GM18498 (cell line): ENCODE results near the gene FTO.

Experiments
- ATAC-seq: cut with Tn5 transposase; IDR thresholded peaks from one replicate; pipeline ENCODE4 v1.9.1; 2021; ENCODE audit warnings: mild to moderate bottlenecking, moderate library complexity; ENCODE audit not compliant: unreplicated experiment

The FTO gene

GRCh38 chr16:53955221-53955875, 251.4 kb downstream of the FTO start:
- no peak for ATAC-seq

GRCh38 chr16:53958341-53958880, 254.5 kb downstream of the FTO start:
- ATAC-seq: no peak

DNA sequence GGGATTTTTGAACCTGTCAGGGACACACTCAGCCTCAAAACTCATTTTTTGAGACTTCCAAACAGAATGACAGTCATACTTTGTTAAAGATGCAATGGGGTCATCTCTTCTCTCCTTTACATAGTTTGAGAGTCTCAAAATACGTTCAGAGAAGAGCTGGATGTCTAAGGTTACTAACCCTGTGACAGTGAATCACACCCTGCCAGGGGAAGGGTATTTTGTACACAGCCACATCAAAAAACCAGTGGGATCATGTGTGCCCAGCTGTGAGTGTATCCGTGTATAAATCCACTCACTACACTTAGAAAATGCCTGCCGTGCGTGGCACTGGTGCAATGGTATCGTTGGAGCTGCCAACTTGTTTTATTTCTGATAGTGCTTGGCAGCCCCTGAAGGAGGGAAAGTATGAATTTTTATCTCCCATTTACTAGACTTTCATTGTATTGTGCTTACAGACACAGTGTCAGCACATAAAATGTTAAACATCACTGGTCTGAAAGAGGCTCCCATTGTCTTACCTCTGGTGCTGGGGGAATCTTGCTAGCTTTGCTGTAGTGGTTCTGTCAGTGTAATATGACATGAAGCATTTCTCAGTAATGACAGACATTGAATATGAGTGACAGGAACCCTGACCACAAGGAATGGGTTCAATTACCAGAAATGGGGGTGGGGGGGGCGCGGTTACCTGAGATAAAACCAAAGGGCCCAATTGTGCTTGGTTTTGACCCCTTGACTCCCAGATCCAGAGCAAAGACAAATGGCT, 256.3 kb downstream of the FTO start:
- ATAC-seq: no peak

- no peak for ATAC-seq
Measured at GRCh38 chr16:53960954-53961616, 257.1 kb downstream of the FTO start.

DNA sequence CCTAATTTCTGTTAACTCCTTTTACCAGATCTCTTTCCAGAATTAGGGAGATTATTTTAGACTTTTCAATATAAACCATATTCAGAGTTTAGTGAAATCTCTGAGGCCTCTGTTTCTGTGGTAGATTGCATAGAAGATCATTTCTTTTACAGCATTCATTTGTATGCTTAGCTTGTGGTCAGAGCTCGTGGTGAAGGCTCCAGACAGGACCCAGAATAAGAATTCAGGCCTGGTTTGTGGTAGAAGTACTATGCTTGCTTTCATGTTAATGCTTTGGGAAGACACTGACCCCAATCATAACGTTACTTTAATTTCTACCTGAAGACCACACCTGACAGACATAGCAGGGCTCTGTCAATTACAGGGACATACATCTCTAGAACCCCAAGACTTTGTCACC, 258.1 kb downstream of the FTO start:
- no peak for ATAC-seq

- ATAC-seq: no peak
Measured at GRCh38 chr16:53964145-53964790, 260.3 kb downstream of the FTO start.

GRCh38 chr16:53966821-53967571, 263.0 kb downstream of the FTO start:
- no peak for ATAC-seq

DNA sequence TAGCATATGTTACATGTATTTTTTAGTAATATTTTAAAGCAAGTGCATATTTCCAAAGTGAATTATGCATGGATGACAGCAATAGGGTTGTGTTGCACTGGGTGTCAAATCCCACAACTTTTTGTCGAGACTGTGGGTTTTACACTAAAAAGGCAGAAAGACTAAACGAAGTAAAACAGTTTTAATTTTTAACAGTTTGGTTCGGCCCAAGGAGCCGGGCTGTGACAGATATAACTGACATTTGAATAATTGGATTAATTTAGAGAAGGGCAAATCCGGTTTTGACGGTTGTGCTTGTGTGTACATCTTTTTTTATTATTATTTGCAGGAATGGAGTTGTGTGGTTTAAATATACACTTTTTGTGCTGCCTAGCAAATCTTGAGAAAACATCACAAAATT, 263.6 kb downstream of the FTO start:
- no peak for ATAC-seq

DNA sequence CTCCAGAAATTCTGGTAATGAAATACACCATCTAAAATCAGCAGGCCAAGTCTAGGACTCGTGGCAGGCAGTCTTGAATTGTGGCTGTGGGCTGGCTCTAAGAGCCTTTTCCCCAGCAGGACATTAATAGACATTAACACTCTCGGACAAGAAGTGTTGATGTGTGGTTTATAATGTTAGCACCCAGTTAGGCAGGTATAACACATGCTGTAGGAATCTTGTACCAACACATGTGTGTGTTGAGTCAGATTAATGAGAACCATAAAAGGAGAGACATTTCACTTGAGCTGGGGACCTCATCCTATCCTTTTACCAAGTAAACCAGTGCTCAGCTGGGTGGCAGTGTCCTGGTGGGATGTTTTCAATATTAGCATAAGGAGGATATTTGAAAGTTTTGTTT, 264.5 kb downstream of the FTO start:
- ATAC-seq: no peak

GRCh38 chr16:53968896-53969295, 264.9 kb downstream of the FTO start:
- no peak for ATAC-seq

GRCh38 chr16:53971616-53972015, 267.7 kb downstream of the FTO start:
- ATAC-seq: no peak

DNA sequence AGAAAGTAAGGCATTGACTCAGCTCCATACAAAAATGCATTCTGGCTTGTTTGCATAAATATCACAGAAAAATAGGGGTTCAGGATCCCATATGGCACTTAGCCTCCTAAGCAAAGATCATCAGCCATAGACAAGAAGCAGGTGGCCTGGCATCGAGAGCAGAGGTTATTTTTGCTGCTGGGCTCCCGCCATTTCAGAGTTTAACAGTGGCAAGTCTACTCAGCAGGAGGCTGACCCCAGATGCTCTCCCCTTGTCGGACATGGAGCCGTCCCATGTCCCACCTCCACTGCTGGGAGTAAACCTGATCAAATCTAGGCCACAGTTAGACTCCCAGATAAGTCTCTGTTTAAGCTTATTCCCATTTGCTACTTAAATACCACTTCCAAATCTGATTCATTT, 269.1 kb downstream of the FTO start:
- no peak for ATAC-seq

DNA sequence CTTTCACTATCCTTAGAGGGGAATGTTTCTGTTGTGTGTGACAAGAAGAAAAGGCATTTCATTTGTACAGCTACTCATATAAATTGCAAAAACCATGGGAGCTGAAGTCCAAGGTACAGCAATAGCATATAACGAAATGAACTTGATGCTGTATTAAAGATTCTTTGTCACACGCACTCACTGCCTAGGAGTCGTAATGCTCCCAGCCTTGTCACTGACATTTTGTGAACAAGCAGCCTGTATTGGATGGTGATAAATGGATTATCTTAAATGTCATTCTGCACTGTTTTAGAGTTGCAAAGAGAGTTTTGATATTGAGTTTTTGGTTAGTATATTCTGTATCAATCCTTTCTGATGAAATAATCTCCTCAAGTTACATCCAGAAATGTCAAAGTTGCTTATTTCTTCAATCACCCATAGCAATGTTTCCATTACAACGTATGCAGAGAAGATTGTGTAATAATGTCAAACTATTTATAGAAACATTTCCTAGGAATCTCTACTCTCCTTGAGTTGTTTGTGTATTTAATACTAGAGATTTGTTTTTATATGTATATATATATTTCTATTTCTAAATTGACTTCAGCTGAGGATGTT, 270.6 kb downstream of the FTO start:
- no peak for ATAC-seq

DNA sequence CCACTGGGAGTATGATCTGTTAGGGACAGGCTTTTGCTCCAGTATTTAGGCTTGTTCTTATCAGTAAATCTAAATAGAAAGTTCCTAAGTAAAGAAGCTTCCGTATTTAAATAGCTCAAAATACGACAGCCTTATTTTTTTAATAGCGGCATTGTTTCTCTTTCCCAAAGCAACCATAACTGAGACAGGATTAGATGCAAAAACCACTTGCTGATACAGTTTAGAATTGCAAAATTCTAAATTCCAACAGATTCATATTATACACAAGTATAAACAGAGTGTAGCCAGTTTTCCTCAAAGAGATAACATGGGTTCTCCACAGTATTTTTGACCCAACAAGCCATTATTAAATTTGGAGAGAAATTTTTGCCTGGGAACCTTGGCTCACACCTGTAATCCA, 276.7 kb downstream of the FTO start:
- ATAC-seq: no peak

GRCh38 chr16:53982631-53983042, 278.7 kb downstream of the FTO start:
- ATAC-seq: no peak

- no peak for ATAC-seq
Measured at GRCh38 chr16:53984936-53985335, 281.0 kb downstream of the FTO start.

GRCh38 chr16:53985861-53986260, 281.9 kb downstream of the FTO start:
- no peak for ATAC-seq

DNA sequence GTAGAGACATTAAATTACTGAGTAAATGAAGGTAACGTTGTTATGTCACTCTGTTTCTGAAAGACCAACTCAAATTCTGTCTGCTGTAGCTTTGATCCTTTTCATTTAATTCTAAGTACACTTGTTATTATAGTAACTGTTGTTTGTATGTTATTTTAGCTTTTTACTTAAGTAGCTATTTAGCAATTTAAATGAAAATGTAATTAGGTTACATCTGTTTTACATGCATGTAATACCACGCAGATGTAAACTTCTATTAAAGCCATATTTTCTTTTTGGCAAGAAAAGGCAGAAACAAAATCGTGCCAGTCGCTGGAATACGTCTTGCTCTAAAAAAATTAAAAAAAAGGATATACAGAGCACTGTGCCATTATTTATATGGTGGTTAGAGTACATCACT, 282.8 kb downstream of the FTO start:
- ATAC-seq: no peak

DNA sequence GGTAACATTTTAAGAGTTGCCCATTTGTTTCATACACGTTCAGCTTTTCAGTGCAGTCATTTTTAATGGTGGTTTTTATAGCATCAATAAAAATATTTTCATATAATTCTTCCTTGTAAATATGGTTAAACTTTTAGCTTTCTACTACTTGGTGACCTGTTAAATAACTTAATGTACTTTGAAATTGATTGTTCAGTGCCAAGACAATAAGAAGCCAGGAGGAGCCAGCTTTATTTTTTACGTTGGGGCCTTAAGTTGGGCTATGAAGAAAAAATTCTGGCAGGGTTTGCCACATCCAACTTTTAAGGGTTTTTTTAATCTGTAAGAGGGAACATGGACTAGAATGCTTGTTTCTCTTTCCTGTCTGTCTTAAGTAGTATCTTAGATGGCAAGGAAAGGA, 284.2 kb downstream of the FTO start:
- ATAC-seq: no peak

- ATAC-seq: no peak
Measured at GRCh38 chr16:53989597-53989996, 285.6 kb downstream of the FTO start.
